PFSK-1 (cell line): ENCODE results near the gene DNAAF5.

Experiments
- FOXP2 ChIP-seq: optimal IDR thresholded peaks from 2 replicates; pipeline ENCODE3; 2011; ENCODE audit warnings: borderline replicate concordance, control low read depth, inconsistent platforms; ENCODE audit not compliant: insufficient read depth; ENCODE audit errors: extremely low read length, extremely low read depth
- POLR2AphosphoS5 ChIP-seq: IDR thresholded peaks from 2 replicates; pipeline ENCODE4 v1.6.1; 2012; ENCODE audit warnings: low read depth, mild to moderate bottlenecking, control low read depth, low read length, moderate library complexity
- REST ChIP-seq, 2 experiments: IDR thresholded peaks; 2 replicates each; pipeline versions ENCODE4 v1.6.1 to v1.8.0; 2011 to 2012; ENCODE audit warnings: low read depth in 2 of 2, low read length in 2 of 2, control low read depth in 1 of 2, inconsistent platforms in 1 of 2, mild to moderate bottlenecking in 1 of 2, moderate library complexity in 1 of 2; ENCODE audit not compliant: insufficient read depth in 1 of 2
- SIN3A ChIP-seq: IDR thresholded peaks from 2 replicates; pipeline ENCODE4 v1.6.1; 2012; ENCODE audit warnings: mild to moderate bottlenecking, low read length, moderate library complexity, borderline replicate concordance; ENCODE audit not compliant: insufficient read depth
- TAF1 ChIP-seq: IDR thresholded peaks from 2 replicates; pipeline ENCODE4 v1.6.1; 2012; ENCODE audit warnings: low read length, control low read depth, borderline replicate concordance; ENCODE audit not compliant: insufficient read depth

GRCh38 chr7:826230-826917, 99.9 kb downstream of the DNAAF5 start:
- TF ChIP-seq REST (IDR thresholded peaks at IDR 0.05; ENCODE audit: insufficient read depth in 1 of 2, low read depth in 2 of 2, low read length in 2 of 2) (no peak), POLR2AphosphoS5 (no peak), TAF1 (no peak), SIN3A (no peak), FOXP2 (no peak)
